Adrenal gland (tissue), 12 donors: ENCODE measurements around the gene SKP1. TPM values are rescaled to one million over a fixed set of nuclear protein-coding genes. Genes with fewer than 3 reads are reported as not detected.
A peak's percentile ranks its signal among the peaks of the same experiment; 100 is the strongest.

ENCODE experiments used
- DNase-seq, 7 donors: peaks; one replicate each; pipeline ENCODE4 v3.0.0-alpha.2; 2019 to 2020
- H3K27ac ChIP-seq, 5 donors: fragments of 200-600 bp; sonication (generic) in 4 of 5; 1 replicate in 3 of 5; 2 replicates in 2 of 5; pipeline versions ENCODE4 v1.5.1 to v1.8.0; 2016 to 2020; ENCODE audit warnings: mild to moderate bottlenecking in 1 of 5
- H3K27me3 ChIP-seq: fragments of 200-600 bp; 2 replicates; pipeline ENCODE4 v1.8.0; 2021
- H3K36me3 ChIP-seq, 2 donors: fragments of 200-600 bp; replicated peaks in 1 of 2; 1 replicate in 1 of 2; 2 replicates in 1 of 2; pipeline versions ENCODE4 v1.5.1 to v1.8.0; 2018 to 2022
- H3K4me1 ChIP-seq, 2 donors: fragments of 200-600 bp; replicated peaks in 1 of 2; 1 replicate in 1 of 2; 2 replicates in 1 of 2; pipeline versions ENCODE4 v1.5.1 to v1.8.0; 2018 to 2021
- H3K4me3 ChIP-seq, 4 donors: fragments of 200-600 bp; sonication (generic) in 3 of 4; one replicate each; pipeline ENCODE4 v1.5.1; 2016 to 2018
- H3K9me3 ChIP-seq, 3 donors: fragments of 200-600 bp; sonication (generic) in 1 of 3; replicated peaks in 1 of 3; 1 replicate in 2 of 3; 2 replicates in 1 of 3; pipeline versions ENCODE4 v1.5.1 to v1.8.0; 2016 to 2021
- CTCF ChIP-seq, 6 experiments: fragments of 450-650 bp in 4 of 6; fragments of 200-600 bp in 2 of 6; sonication (generic) in 1 of 6; IDR thresholded peaks; 1 replicate in 5 of 6; 2 replicates in 1 of 6; pipeline versions ENCODE4 v1.5.1 to v1.8.0; 2016 to 2021; ENCODE audit warnings: antibody characterized with exemption in 6 of 6, mild to moderate bottlenecking in 2 of 6, moderate library complexity in 1 of 6
- POLR2A ChIP-seq, 2 donors: fragments of 450-650 bp; IDR thresholded peaks; one replicate each; pipeline ENCODE4 v1.6.1; 2017; ENCODE audit warnings: antibody characterized with exemption in 2 of 2, mild to moderate bottlenecking in 2 of 2, moderate library complexity in 1 of 2
- whole genome bisulfite sequencing, 4 donors: extraction: QIAGEN DNeasy Blood & Tissue Kit in 2 of 4; methylation state at CpG; one replicate each; pipeline versions ENCODE4 v1.1.5 to v1.1.7; 2013 to 2017; 5-methylcytosine and 5-hydroxymethylcytosine counted together
- intact Hi-C, 2 donors: fragments of 100-400 bp; cut with DNase I; formaldehyde crosslinking; loops; one replicate each; pipeline versions ENCODE4 v1.14.1 to v1.15.0; 2022 to 2023
- polyA plus RNA-seq, 3 donors: library from polyadenylated mRNA; stranded (reverse); fragments of 200-250 nt in 2 of 3; fragments of 350-450 nt in 1 of 3; fragmentation: Illumina TruSeq in 1 of 3; extraction: RNeasy Lipid Tissue Mini Kit (QIAGEN cat#74804) in 1 of 3; gene quantifications; one replicate each; pipeline ENCODE4 v1.2.3, GENCODE V29; 2013 to 2014
- total RNA-seq, 9 donors: library from RNA; depleted of rRNA in 4 of 9; stranded (reverse); fragments of >200 nt in 4 of 9; fragments of 120-200 nt in 1 of 9; fragmentation: NEBNext Ultra II Directional in 1 of 9; extraction: Animal tissue kit (Norgen Biotek cat#: 25700) in 1 of 9; gene quantifications; one replicate each; pipeline versions ENCODE4 v1.1.0 to v1.2.4, GENCODE V29; 2013 to 2023
- donor health status: healthy with polysubstance abuse.
- donor health status: Bipolar disorder and iron deficiency.
- donor health status: DM: yes; HTN: yes; CAD: no.
- donor health status: DM: no; HTN: no; CAD: no.
- donor health status: DM: no; HTN: no; CAD: no.
- donor health status: DM: yes; HTN: yes; CAD: no.

SKP1 gene
- total and polyA plus RNA-seq, 12 donors = 121 to 1,485 (median 377) TPM

GRCh38 chr5:134136221-134136631 is 40.5 kb downstream of the SKP1 start:
- intact Hi-C loops = no loop called here

GRCh38 chr5:134135091-134135655 is 41.6 kb downstream of the SKP1 start:
- Histone ChIP-seq H3K27me3 (no peaks in the 10 kb centered on the region), H3K4me3 (no peak overlapping the region), H3K4me1 (peaks cover 4 to 12% of the 10 kb centered on the region in 2 donors), H3K36me3 (peaks cover 0 to 40% of the 10 kb centered on the region in 2 donors), H3K9me3 (no peaks in the 10 kb centered on the region), H3K27ac (no peak overlapping the region)
- intact Hi-C loops = no loop called here
- TF ChIP-seq CTCF (IDR thresholded peaks at IDR 0.05) (no peak), POLR2A (IDR thresholded peaks at IDR 0.05) (no peak)
- DNase-seq = peak in 2 of 7 donors; percentile 4 to 12
- 93 to 98% (median 95%) methylated on average over 7 of the region's 7 CpGs for WGBS, 4 donors

More at GRCh38 chr5:134136221-134136631, 40.5 kb downstream of the SKP1 start:
- peak in 5 of 7 donors; percentile 2 to 50 (median 8) for DNase-seq
- Histone ChIP-seq H3K9me3 (no peaks in the 10 kb centered on the region), H3K36me3 (peaks cover 0 to 41% of the 10 kb centered on the region in 2 donors), H3K27ac (no peak overlapping the region), H3K27me3 (no peaks in the 10 kb centered on the region), H3K4me1 (peaks cover 4 to 18% of the 10 kb centered on the region in 2 donors), H3K4me3 (no peak overlapping the region)
- TF ChIP-seq CTCF (IDR thresholded peaks at IDR 0.05) (no peak), POLR2A (IDR thresholded peaks at IDR 0.05) (no peak)
- 43 to 69% (median 59%) methylated on average over 1 to 2 of the region's 2 CpGs; no CpG with 5 or more reads in 1 of the 4 donors for whole genome bisulfite sequencing, 4 donors

GRCh38 chr5:134133995-134134541 is 42.7 kb downstream of the SKP1 start:
- DNase-seq = peak in 5 of 7 donors; percentile 5 to 48 (median 8)
- intact Hi-C loops = no loop called here
- Histone ChIP-seq H3K4me1 (peaks cover 0 to 15% of the 10 kb centered on the region in 2 donors), H3K9me3 (no peaks in the 10 kb centered on the region), H3K27me3 (no peaks in the 10 kb centered on the region), H3K27ac (no peak overlapping the region), H3K36me3 (peaks cover 0 to 40% of the 10 kb centered on the region in 2 donors), H3K4me3 (no peak overlapping the region)
- WGBS, 4 donors = 89 to 100% (median 96%) methylated on average over 1 to 6 of the region's 6 CpGs
- TF ChIP-seq POLR2A (IDR thresholded peaks at IDR 0.05) (no peak), CTCF (IDR thresholded peaks at IDR 0.05) (no peak)

GRCh38 chr5:134133188-134133994 is 43.4 kb downstream of the SKP1 start:
- 87 to 92% (median 89%) methylated on average over 5 to 9 of the region's 9 CpGs for WGBS, 4 donors
- TF ChIP-seq CTCF (IDR thresholded peaks at IDR 0.05) (no peak), POLR2A (IDR thresholded peaks at IDR 0.05) (no peak)
- Histone ChIP-seq H3K27me3 (no peaks in the 10 kb centered on the region), H3K4me1 (peaks cover 0 to 17% of the 10 kb centered on the region in 2 donors), H3K9me3 (no peaks in the 10 kb centered on the region), H3K27ac (no peak overlapping the region), H3K4me3 (no peak overlapping the region), H3K36me3 (peaks cover 0 to 40% of the 10 kb centered on the region in 2 donors)
- intact Hi-C loops = no loop called here
- peak in 1 of 7 donors; percentile 8 for DNase-seq
